GM13976 (cell line): Measurements from ENCODE around the gene KY.

Experiments
- DNase-seq: peaks from one replicate; pipeline ENCODE4 v3.0.0; 2012; ENCODE audit warnings: low spot score
- in situ Hi-C: fragments of 300-500 bp; cut with MboI; formaldehyde crosslinking; loops from one replicate; pipeline ENCODE4 v1.12.0; 2022; ENCODE audit warnings: low sequenced_read_pairs, mixed read lengths, inconsistent platforms; ENCODE audit not compliant: unreplicated experiment
- TF ChIP-seq, protein P1 (sequence below): IDR thresholded peaks from 2 replicates; pipeline ENCODE4 v1.5.1; 2012; ENCODE audit warnings: borderline replicate concordance, mild to moderate bottlenecking; ENCODE audit not compliant: insufficient read depth; ENCODE audit errors: extremely low read depth, missing control alignments, control extremely low read depth

The KY gene

DNA sequence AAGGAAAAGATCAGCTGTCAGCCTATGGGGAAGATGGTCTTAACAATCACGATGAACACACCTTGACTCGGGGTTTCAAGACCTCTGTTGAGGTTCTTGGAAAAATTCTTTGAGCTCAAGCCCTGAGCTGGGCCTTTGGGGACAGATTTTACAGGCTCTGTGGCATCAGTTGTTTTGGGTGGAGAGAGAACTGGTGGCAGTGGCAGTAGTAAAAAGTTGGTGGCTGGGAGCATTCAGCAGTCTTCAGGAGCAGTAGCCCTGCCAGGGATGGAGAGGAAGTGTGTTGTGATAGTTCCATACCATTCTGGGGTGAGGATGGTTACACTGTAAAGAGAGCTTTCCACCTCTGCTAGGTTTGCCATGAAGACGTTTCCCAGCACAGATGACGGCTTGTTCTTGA lies 4.9 kb upstream of the KY start:
- TF ChIP-seq, protein P1, sequence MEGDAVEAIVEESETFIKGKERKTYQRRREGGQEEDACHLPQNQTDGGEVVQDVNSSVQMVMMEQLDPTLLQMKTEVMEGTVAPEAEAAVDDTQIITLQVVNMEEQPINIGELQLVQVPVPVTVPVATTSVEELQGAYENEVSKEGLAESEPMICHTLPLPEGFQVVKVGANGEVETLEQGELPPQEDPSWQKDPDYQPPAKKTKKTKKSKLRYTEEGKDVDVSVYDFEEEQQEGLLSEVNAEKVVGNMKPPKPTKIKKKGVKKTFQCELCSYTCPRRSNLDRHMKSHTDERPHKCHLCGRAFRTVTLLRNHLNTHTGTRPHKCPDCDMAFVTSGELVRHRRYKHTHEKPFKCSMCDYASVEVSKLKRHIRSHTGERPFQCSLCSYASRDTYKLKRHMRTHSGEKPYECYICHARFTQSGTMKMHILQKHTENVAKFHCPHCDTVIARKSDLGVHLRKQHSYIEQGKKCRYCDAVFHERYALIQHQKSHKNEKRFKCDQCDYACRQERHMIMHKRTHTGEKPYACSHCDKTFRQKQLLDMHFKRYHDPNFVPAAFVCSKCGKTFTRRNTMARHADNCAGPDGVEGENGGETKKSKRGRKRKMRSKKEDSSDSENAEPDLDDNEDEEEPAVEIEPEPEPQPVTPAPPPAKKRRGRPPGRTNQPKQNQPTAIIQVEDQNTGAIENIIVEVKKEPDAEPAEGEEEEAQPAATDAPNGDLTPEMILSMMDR, result no peak
- in situ Hi-C loops, result no loop called here
- no peak for DNase-seq

DNA sequence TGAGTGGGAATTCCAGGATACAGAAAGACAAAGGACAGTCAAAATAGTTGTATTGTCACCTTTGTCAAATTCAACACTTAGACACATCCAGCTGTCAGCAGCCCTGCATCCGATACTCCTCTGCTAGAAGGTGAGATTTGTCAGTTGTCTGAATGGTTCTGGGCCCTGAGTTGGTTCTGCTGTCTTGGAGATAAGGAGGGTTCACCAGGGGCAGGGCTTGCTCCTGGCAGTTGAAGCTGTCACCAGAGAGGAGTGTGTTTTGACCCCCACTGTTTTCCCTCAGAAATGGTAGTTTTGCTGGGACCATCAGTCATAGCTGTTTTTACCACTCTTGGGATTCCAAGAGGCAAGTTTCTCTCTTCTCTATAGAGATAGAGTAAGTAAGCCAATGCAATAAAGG lies 3.2 kb upstream of the KY start:
- in situ Hi-C loops, result no loop called here
- no peak for DNase-seq
- TF ChIP-seq, protein P1, result no peak

DNA sequence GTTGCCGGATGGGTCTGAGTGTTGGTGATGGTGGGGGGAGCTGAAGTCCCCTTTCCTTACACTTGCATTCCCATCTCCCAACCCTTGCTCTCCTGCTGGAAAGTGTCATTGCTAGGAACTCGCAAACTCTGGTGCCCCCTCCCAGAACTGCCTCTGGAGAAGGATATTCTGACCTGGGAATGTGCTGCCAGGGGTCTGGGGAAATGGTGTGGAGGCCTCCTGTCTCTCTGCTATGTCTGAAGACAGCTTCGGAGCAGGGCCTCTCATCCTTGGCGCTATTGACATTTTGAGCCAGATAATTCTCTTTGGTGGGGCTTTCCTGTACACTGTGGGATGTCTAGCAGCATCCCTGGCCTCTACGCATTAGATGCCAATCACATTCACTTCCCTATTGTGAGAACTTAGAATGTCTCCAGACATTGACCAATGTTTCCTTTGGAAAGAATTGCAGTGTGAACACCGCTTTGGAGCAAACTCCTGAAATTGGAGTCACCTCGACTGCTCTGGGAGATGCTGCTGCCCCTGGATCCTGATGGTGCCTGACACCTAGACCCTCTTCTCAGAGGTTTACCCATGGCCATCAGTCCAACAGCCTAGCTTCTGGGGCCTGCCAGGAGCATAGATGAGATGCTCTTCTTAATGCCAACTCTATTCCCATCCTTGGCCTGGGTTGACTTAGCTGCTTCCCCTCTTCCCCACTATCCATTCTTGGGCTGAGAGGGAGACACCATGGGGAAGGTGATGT lies 2.2 kb upstream of the KY start:
- in situ Hi-C loops, result no loop called here
- TF ChIP-seq, protein P1, result no peak
- DNase-seq, result peak; percentile 7

DNA sequence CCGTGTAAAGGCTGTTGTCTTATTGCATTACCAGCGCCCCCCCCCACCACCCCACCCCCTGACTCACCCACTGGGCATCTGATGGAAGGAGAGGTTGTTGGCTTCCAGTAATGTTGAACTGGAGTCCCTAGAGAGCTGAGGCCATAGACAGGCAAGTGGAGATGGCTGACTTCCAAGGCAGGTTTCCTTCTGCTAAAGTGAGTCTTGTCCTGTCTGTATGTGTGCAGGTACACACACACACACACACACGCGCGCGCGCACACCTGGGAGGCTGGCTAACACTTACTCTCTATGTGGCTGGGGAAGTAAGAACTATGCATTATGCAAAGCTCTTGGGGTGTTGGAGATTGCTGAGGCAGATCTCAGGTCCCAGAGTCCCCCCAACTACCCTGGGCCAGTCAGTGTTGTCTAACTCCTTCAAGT lies 1.6 kb upstream of the KY start:
- in situ Hi-C loops, result no loop called here
- no peak for DNase-seq
- TF ChIP-seq, protein P1, result no peak

DNA sequence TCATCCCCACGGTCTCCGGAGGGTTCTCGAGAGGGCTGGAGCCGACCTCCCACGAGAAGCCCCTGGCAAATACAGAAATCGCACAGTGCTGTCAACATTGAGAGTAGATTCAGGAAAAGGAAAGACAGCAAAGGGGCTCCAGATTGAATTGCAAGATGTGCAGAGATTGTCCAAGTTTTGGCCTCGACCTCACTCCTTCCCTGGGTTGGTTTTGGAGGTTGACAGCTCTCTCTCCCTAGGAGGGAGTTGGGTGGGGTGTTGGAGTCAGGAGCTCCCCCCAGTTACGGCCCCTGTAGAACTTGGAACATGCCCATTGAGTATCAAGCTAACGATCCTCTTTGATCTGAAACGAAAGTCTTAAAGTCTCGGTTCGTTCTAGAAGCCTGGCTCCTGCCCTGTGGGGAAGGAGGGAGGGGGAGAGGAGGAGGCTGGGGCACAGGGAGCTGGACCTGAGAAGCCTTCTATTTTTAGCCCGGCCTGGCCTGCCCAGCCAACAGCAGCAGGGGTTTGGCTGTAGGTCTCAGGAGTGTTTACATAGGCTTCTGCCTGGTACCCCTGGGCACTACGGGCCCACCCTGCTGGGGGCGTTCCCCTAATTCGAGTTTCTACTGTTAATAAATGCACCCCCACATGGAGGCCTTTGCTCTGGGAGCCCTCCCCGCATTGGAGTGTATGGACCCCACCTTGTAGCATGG lies 672 bp upstream of the KY start:
- DNase-seq, result no peak
- TF ChIP-seq, protein P1, result no peak
- in situ Hi-C loops, result no loop called here

DNA sequence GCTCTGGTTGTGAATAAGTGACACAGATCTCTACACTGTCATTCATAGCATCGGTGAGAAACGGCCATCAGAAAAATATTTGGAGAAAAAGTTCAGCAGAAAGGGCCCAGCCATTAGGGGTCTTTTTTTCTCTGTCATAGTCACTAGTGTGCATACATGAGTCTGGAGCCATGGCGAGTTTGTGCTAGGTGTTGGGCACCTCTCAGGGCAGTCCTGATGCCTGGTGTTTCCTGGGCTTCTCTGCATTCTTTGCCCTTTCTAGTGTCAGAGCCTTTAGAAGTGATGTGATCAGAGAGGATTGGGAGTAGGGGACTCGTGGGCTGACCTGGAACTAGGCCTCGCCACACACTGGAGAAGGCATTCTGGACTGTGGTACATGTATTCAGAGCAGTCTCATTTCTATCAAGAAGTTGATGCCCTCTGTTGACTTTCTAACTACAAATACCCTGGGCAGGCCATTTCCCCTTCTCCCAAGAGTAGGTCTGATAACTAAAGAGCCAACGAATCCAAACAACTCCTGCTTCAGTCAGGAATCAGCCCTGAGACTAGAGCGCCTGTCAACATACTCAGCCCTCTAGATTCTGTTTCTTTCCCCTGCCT lies 1.6 kb downstream of the KY start:
- TF ChIP-seq, protein P1, result no peak
- DNase-seq, result no peak
- in situ Hi-C loops, result no loop called here
